Activated CD8-positive, alpha-beta memory T cell treated with anti-CD3 and anti-CD28 coated beads for 36 hours (primary cell): ENCODE results near the gene BIN1. TPM values are rescaled to one million over a fixed set of nuclear protein-coding genes. Genes with fewer than 3 reads are reported as not detected.

Experiments
- CTCF ChIA-PET: fragments of 350-600 bp; sonication (Branson Sonifier 250); formaldehyde crosslinking; loops from one replicate; lab custom pipeline; 2021; ENCODE audit warnings: antibody characterized with exemption; lab: Charles Lee
- POLR2A ChIA-PET: fragments of 350-600 bp; sonication (Branson Sonifier 250); formaldehyde crosslinking; loops from one replicate; lab custom pipeline; 2021; ENCODE audit warnings: antibody characterized with exemption; lab: Charles Lee
- total RNA-seq, 2 experiments: library from RNA; stranded (reverse); gene quantifications; one replicate each; pipeline ENCODE4 v1.2.3, GENCODE V29; 2021

Gene BIN1
- total RNA-seq, 2 experiments from 2014 or later: 82.9 to 83.8 TPM

DNA sequence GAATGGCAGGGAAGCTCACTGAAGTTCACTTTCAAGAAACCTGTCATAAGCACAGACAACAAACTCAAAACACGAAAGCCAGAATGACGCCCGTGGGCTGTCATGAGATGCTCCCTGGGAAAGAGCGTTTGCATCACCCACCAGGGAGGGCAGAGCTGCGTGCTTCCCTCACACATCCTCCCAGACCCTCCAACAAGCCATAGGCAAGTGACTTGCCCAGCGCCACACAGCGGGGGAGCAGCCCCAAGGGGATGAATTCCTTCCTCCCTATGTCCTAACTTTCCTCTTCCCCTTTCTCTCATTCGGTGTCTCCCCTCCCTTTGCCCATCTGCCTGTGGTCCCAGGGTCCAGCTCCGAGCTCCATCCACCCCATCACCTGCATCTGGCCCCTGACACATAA lies 10.7 kb downstream of the BIN1 start:
- CTCF ChIA-PET: interaction anchor here (0.6 to 1.1 kb wide), 2 partner anchors 10 to 31 kb away, joined by 4 read pairs; no protein-coding TSS in a partner anchor

DNA sequence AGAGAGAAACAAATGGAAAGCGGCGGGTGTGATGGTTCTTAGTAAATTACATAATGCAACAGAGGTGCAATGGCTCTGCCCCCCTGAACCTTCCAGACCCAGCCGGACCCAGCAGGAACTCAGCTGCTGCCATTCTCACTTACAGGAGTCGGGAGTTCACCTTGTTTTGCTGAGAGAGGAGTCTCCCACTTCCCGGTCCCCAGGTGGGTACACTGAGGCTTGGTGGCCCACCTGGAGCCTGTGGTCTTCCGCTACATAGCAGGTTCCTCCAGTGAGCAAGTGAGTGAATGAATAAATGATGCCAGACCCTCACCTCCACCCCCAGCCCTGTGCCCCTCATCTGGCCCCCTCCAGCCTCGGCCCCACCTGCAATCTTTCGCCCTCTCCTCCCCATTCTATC lies 11.2 kb downstream of the BIN1 start:
- ChIA-PET POLR2A (no interaction called here), CTCF (interaction anchor here (1.1 kb wide), 1 partner anchor 10 kb away, joined by 4 read pairs; no protein-coding TSS in a partner anchor)

More for the DNA sequence above, 10.7 kb downstream of the BIN1 start:
- POLR2A ChIA-PET: no interaction called here

DNA sequence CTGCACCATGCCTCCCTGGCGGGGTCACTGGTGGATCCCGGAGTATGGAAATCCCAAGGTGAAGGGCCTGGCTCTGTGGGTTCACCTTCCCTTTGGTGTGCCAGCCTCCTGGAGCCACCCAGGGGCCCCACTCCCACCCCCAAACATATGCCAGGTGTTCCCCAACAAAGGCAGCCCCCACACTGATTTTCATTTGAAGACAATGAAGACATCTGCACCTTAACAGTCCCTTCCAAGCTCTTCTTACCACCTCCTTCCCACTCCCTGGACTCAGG lies 11.7 kb downstream of the BIN1 start:
- POLR2A ChIA-PET: no interaction called here
- CTCF ChIA-PET: interaction anchor here (0.6 kb wide), 1 partner anchor 38 kb away, joined by 5 read pairs; no protein-coding TSS in a partner anchor

DNA sequence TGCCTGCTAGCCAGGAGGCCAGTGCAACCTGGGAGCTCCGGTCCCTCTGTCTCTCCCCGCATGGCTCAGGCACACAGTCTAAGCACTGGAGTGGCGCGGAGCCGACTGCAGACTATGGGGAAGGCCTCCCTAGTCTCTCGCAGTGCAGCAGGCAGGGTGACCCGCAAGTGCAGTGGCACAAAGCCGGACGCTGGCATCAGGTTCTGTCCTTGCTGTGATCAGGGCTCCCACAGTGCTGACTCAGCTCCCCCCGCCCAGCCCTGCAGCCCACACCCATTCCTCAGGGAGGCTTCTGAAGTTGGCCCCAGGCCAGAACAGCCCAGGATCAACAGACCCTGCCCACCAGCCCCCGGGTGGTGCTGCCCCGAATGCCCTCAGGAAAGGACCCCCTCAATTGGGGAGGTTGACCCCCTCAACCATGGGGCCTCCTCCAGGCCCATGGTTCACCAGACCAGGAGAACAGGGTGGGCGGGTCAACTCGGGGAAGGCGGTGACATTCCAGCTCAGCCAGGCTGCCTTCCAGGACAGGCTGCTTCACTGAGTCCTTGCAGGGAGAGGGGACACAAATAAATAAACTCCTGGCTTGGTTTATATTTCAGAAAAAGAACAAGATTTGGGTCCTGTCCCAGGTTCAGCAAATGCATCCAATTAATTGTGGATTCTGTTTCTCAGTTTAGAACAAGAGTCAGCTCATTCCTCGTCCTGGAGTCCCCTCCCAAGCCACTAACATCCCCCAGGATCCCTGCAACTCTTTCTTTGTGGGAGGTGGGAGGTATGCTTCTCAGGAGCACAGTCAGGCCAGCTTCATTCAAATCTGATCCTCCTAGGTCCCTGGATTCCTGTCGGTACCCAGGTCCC lies 12.2 kb downstream of the BIN1 start:
- ChIA-PET CTCF (interaction anchor here (0.6 kb wide), 1 partner anchor 39 kb away, joined by 5 read pairs; no protein-coding TSS in a partner anchor), POLR2A (no interaction called here)

DNA sequence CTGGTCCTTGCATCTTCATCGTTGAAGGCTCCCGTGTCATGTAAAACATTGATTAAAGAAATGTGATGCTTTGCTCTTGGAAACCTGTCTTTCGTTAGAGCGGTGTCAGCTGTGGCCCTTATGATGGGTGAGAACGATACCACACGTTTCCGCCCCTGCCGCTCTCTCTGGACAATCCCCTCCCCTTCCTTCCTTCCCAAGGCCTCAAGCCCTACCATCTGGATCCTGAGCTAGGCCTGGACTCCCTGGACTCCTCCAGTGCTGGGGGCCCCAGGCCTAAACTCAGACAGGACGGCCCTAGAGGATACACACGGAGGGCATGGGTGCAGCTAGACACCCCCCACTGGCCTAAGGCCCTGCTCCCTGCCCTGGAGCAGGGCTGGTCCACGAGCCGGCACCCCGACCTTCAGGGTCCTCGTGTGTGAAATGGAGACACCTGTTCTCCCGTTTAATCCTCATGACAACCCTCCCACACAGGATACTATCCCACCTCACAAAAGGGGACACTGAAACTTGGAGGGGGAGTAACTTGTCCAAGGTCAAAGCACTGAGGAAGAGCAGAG lies 13.2 kb downstream of the BIN1 start:
- POLR2A ChIA-PET: no interaction called here
- CTCF ChIA-PET: no interaction called here

DNA sequence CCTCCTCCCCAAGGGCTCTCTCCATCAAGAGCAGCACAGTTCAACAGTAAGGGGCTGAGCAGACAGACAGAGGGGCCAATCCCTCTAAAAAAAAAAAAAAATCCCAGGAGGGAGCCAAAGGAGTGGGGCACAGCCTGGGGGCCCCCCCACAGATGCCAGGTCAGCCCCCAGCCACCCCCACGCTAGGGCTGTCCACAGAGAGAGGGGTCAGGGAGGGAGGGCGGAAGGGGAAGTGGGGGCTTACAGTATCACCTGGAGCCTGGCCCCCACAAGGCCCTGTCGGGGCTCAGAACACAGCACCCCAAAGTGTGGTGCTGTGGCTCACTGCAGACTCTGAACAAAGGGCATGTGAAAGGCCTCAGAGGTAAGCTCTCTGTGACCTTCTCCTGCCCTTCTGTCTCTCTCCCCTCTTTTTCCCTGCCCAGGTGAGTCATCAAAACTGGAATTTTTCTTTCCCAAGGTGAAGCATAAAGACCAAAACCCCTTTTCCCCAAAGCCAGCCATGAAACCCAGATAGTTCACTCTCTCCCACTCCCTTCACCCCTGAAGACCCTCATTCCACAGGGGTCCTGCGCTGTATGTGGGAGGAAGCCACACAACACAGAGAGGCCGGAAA lies 13.9 kb downstream of the BIN1 start:
- ChIA-PET CTCF (no interaction called here), POLR2A (no interaction called here)

DNA sequence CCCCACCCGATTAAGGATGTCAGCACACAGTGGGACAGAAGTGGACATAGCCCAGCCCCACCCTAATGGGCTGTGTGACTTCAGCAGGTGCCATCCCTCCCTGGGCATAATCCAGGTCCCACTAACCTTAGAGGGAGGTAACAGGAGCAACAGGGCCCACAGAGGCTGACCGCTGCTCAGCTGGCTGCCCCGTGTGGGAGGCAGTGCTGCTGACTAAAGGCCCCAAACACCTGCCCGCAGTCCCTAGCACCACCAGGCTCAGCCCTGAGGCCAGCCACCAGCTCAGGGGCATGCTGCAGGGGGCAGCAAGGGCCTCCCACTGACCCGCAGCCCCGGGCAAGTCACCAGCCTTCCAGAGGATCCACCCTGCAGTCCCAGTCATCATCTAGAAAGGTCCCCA lies 14.6 kb downstream of the BIN1 start:
- CTCF ChIA-PET: no interaction called here
- POLR2A ChIA-PET: no interaction called here

DNA sequence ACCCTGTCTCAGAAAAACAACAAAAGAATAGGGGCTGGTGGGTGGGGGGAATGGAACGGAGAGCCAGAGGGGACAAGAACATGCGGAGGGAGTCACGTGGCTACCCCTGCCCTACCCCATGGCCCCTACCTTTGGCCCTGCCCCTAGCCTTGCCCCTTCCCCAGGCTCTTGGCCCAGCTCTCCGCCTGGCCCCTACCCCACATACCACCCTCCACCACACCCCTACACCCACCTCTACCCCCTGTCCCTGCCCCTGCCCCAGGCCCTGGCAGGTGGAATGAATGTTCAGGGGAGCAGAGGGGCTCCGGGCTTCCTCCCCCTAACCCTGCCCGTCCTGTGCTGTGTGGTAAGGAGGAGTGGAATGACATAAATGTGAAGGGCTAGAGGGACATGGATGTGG lies 15.1 kb downstream of the BIN1 start:
- POLR2A ChIA-PET: no interaction called here

DNA sequence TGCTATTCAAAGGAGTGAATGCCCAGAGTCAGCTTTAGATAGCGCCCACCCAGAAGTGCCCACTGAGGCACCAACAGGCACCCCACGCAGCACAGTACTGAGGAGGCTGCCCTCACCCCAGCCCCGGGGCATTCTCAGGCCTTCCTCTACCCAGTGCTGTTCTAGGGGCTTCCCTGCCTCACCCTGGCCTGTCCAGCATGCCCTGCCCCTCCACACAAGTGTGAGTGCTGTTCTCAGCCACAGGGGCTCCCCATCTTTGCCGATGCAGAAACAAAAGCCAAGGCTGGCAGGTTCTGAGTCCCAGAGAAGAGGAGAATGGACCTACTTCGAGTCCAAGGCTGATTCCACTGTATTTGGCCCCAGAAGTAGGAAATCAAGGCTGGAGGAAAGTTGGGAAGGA lies 15.8 kb downstream of the BIN1 start:
- CTCF ChIA-PET: interaction anchor here (2.1 kb wide), 1 partner anchor 15 kb away, joined by 11 read pairs; the partner anchor contains the start of gene BIN1
- POLR2A ChIA-PET: no interaction called here

More for the DNA sequence above, 15.1 kb downstream of the BIN1 start:
- CTCF ChIA-PET: no interaction called here

DNA sequence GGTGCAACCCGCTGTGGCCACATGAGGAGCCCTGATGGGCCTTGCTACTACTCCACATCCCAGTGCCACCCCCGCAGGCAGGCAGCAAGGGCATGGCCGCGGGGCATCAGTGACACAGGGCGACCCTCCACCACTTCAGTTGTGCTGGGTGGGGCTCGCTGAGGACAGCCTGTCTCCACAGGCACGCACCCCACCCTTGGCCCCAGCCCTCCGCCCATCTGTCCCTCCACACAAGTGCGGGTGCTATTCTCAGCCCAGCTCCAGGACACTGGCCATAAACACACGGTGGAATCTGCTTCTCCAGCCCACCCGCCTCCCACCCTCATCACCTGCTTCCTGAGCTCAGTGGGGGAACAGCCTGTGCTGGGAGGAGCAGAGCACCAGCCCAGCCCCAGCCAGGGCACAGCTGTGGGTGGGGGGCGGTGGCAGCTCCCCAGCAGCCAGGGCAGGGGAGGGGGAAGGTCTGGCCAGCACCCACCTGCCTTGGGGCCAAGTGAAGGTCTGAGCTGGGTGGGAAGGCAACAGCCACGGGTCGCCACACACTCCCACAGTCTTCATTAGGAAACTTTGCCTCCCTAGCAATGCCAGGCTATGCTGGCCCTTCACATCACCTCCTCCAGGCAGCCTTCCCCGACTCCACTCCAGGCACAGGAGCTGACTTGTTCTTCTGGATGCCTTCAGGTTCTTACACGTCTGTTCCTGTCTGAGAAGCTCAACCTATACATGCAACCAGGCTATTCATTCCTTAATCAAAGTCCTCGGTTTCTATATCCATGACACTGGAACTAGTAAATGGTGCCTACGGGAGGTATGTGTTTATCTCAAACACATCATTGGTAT lies 16.5 kb downstream of the BIN1 start:
- CTCF ChIA-PET: interaction anchor here (2.1 kb wide), 1 partner anchor 15 kb away, joined by 11 read pairs; the partner anchor contains the start of gene BIN1
- POLR2A ChIA-PET: interaction anchor here (0.5 kb wide), 1 partner anchor 8 kb away, joined by 6 read pairs; no protein-coding TSS in a partner anchor

DNA sequence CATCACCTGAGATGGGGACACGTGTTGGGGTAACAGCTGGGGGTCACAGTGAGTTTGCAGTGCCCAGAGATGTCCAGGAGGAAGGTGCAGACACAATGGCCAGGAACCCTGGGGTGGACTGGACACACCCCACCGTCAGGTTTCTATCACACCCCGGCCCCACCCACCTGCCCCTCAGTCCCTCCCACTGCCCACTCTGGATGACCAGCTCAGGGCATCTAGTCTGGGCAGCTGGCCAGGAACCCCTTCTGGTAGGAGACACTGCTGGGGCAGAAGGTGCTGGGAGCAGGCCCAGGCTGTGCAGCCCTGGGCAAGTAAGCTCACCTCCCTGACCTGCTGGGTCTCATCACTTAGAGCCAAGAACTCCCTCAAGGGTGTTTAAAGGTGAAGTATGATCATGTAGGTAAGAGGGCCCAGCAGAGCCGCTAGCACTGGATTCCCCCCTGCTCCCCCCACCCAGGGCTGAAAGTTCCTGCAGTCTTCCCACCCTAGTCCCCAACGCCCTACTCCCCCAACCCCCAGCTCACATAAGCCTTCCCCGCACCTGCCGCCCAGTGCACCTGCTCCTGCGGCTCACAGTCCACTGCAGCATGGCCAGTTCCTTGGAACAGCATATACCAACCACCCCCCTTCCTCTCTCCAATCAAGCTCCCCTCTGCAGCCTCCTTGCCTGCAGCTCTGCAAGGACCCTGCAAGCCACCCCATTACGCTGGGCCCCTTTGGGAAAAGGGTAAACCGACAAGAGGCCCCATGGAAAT lies 17.3 kb downstream of the BIN1 start:
- CTCF ChIA-PET: interaction anchor here (2.1 kb wide), 1 partner anchor 16 kb away, joined by 11 read pairs; the partner anchor contains the start of gene BIN1
- POLR2A ChIA-PET: no interaction called here

DNA sequence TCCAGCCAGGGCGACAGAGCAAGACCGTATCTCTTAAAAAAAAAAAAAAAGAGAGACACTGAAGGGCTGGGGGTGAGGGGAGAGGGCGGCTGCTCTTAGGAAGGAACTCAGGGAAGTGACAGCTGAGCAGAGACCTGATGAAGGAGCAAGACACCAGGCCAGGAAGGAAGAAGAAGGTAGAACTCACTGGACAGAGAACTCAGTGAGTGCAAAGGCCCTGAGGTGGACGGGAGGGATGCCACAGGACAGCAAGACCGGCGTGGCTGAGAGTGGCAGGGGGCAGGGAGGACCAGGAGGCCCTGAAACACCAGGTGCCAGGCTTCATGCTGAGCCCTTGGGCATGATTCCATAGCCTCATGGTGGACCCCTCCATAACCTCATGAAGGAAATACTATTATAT lies 18.2 kb downstream of the BIN1 start:
- CTCF ChIA-PET: interaction anchor here (1.1 to 1.4 kb wide), 2 partner anchors 21 to 23 kb away, joined by 3 read pairs; no protein-coding TSS in a partner anchor
- POLR2A ChIA-PET: no interaction called here

DNA sequence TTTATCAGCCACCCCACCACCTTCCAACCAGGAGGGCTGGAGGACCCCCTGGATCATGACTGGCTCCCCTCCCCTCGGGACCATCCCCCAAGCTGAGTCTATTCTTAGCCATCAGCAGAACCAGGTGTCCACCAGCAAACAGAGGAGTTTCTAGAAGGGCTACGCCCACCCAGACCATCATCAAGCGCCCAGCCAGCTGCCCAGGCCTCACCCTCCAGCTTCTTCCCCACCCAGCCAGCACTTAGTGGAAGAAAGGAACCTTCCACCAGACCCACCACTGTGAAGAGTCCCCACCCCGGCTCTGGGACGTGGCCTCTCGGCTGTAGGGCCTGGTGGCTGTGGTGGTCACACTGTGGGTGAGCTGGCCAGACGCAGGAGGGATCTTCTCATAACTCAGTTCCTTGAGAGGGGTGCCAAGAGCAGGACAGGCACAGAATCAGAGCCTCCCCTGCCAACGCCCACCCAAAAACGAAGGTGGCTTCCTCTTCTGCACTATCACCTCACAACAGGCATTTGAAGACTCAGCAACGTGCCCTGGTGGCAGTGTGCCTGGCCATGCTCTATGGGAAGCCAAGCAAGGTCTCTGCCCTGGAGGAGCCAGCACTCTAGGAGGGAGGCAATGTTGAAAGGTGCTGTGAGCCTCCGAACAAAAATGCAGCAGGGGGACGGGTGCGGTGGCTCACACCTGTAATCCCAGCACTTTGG lies 19.0 kb downstream of the BIN1 start:
- ChIA-PET POLR2A (no interaction called here), CTCF (interaction anchor here (1.1 to 1.4 kb wide), 2 partner anchors 20 to 23 kb away, joined by 3 read pairs; no protein-coding TSS in a partner anchor)

DNA sequence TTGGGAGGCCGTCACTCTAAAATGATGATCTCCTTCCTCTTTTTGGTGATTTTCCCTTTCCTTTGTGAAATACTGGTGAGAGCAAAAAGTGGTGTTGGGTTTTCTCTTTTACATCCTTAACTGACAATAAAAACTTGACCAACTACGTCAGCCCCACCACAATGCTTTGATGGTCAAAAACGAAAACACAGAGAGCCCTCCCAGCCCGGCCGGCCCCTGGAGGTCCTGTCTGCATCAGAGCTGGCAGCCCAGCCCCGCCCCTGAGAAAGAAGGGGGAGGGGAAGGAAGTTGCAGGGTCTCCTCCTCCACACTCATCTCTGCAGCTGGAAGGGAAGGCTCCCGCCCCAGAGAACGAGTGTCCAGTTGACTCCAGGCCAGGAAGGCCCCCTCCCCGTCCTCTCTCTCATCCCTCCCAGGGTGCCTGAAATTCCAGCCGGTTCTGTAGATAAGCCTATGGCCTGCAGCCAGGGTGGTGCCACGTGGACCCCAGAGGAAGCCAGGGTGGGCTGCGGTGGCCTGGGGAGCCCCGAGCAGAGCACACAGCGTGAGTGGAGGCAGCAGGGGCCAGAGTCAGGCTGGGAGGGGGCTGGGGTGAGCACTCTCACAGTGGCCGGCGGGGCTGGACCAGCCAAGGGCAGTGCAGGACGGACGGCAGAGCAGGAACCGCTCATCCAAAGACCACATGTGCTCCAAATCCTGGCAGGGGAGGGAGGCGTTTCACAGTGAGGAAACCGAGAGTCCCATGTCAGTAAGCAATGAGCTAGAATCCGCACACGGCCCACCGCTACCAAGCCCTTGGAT lies 19.8 kb downstream of the BIN1 start:
- ChIA-PET POLR2A (no interaction called here), CTCF (no interaction called here)

DNA sequence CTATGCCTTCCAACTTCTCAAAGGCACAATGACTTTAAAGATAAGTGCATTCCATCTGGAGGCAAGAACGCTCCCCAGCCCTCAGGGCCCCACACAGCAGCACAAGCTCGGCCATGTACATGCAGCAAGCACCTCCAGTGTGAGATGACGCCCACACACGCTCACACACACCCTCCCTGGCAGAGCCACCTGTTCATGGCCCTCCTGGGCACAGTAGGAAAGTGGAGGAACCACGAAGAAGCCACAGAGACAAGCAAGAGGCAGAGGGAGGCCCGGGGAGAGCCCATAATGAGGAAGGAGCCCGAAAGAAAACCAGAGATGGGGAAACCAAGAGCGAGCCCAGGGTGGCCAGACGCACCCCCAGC lies 21.7 kb downstream of the BIN1 start:
- CTCF ChIA-PET: interaction anchor here (0.7 to 3.3 kb wide), 4 partner anchors 16 to 97 kb away, joined by 3 to 19 read pairs (median 4); no protein-coding TSS in a partner anchor
- POLR2A ChIA-PET: interaction anchor here (0.5 to 1.0 kb wide), 2 partner anchors 208 to 296 kb away, joined by 3 read pairs; partner anchors contain the start of gene ERCC3

DNA sequence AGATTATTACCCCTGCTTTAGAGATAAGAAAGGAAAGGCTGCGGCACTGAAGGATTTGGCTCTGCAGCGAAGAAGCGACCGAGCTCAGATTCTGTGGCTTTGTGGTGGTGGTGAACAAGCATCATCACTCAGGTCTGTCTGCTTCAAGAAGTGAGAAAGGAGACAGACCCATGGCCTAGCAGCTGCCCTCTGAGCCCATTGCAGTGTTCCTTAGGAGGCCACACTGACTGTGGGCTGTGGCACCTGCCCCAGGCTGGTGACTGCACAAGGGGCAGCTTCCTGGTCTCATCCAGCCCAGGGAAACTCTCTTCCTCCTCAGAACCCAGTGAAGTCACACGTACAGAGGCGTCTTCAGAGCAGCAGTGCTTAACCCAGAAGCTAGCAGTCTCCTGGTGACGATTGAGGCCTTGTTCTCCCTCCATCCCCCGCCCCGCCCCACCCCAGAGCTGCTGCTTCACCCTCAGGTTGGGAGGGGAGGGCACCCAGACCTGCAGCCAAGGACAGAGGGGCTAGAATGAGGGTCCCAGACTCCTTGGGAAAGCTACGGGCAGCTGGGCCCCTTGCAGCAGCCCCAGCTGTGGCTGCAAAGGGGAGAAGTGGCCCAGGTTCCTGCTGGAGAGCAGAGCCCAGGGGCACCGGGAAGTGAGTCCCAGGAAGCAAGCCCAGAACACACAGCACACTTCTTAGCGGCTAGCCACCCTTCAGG lies 22.2 kb downstream of the BIN1 start:
- POLR2A ChIA-PET: interaction anchor here (0.5 to 1.0 kb wide), 3 partner anchors 22 to 297 kb away, joined by 3 read pairs; partner anchors contain the start of genes BIN1 and ERCC3
- CTCF ChIA-PET: interaction anchor here (0.7 to 3.3 kb wide), 4 partner anchors 16 to 97 kb away, joined by 3 to 19 read pairs (median 4); no protein-coding TSS in a partner anchor
